HG03565 (cell line): ENCODE measurements around the gene LUZP1.

Source experiments
- ATAC-seq: cut with Tn5 transposase; IDR thresholded peaks from one replicate; pipeline ENCODE4 v1.9.1; 2021; ENCODE audit warnings: mild to moderate bottlenecking, moderate library complexity; ENCODE audit not compliant: unreplicated experiment

The LUZP1 gene

DNA sequence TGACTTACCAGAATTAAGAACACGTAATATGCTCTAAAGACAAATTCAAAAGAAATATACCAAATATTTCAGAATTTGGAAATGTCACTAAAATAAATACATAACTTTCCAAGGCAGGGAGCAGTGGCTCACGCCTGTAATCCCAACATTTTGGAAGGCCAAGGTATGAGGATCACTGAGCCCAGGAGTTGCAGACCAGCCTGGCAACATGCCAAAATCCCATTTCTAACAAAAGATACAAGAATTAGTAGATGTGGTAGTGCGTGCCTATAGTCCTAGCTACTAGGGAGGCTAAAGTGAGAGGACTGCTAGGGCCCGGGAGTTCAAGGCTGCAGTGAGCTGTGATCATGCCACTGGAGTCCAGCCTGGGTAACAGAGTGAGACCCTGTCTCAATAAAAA lies 11.7 kb downstream of the LUZP1 start:
- ATAC-seq = no peak

- ATAC-seq = no peak
Measured at GRCh38 chr1:23152966-23153684, 15.5 kb downstream of the LUZP1 start.

GRCh38 chr1:23150742-23151141 lies 17.9 kb downstream of the LUZP1 start:
- ATAC-seq = no peak

- no peak for ATAC-seq
Measured at GRCh38 chr1:23150125-23150524, 18.5 kb downstream of the LUZP1 start.

DNA sequence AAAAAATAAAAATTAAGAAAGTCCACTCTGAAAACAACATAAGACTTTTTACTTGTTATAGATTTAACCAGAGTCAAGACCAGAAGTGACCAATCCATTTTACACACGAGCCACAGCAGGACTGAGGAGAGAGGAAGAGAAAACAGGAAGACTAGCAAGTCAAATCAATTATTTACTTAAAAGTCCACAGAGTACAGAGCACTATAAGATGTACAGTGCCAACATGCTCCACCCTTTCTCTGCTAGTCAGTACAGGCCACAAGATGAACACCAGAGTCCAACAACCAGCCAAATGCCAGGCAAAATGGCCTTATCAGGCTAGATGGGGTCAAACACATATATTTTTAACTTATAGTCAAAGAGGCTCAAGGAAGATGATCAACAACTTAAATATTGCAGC lies 19.5 kb downstream of the LUZP1 start:
- no peak for ATAC-seq

DNA sequence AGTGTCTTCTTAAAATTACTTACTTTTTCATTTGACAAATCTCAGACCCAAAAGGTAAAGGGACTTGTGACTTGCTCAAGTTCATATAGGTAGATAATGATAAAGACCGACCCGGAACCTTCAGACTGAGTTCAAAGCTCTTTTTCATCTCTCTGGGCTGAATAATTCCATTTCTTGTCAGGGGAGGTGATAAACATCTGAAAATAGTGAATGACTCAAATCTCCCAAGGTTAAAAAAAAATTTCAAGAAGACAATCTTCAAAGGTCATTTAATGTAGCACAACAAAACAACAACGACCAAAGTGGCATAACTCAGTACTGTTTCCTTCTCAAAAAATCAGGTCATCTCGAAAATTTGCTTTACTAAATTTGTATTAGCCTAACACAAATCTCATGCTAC lies 20.6 kb downstream of the LUZP1 start:
- ATAC-seq = no peak

- no peak for ATAC-seq
Measured at GRCh38 chr1:23140940-23141596, 27.6 kb downstream of the LUZP1 start.

DNA sequence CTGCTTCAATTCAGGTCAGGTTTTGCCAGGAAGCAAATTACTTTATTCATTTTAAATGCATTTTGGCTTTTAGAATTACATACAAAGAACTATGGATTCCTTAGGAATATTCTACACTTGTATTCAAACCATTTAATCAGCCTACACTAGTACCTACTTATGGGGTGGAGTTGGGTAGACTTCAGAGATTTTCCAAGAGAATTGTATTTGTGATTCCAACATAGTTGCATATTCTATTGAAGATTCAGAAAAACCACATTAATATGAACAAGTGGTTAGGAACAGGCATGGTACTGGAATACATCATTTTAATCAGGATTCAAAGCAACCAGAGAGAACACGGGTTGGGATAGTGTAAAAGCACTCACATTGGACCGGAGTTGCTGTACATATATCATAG lies 33.4 kb downstream of the LUZP1 start:
- no peak for ATAC-seq

GRCh38 chr1:23134055-23134454 lies 34.6 kb downstream of the LUZP1 start:
- no peak for ATAC-seq

DNA sequence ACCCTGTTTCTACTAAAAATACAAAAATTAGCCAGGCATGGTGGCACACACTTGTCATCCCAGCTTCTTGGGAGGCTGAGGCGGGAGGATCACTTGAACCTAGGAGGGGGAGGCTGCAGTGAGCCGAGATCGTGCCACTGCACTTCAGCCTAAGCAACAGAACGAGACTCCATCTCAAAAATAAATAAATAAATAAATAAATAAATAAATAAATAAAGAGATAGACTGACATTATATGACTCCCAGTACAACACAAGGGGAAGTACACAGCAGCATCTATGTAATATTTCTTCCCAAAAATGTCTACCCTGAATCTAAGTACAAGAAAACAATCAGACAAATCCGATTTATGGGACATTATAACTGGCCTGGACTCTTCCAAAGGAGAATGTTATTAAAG lies 35.1 kb downstream of the LUZP1 start:
- no peak for ATAC-seq

GRCh38 chr1:23132033-23132432 lies 36.6 kb downstream of the LUZP1 start:
- ATAC-seq = no peak

GRCh38 chr1:23129846-23130245 lies 38.8 kb downstream of the LUZP1 start:
- no peak for ATAC-seq

GRCh38 chr1:23126801-23127200 lies 41.9 kb downstream of the LUZP1 start:
- ATAC-seq = no peak

DNA sequence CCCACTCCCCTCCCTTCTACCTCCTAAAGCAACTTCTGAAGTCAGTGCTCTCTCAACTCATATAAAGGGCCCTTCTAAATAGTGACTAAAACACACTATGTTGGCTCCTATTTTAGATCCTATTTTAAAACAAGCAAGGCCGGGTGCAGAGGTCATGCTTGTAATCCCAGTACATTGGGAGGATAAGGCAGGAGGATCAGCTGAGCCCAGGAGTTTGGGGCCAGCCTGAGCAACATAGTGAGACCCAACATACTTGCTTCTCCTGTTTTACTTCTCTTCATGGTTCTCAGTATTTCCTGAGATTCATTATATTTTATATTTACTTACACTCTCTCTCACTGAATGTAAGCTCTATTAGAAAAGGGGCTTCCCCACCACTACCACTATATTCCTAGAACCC lies 42.5 kb downstream of the LUZP1 start:
- ATAC-seq = no peak

GRCh38 chr1:23125489-23125888 lies 43.2 kb downstream of the LUZP1 start:
- ATAC-seq = no peak

DNA sequence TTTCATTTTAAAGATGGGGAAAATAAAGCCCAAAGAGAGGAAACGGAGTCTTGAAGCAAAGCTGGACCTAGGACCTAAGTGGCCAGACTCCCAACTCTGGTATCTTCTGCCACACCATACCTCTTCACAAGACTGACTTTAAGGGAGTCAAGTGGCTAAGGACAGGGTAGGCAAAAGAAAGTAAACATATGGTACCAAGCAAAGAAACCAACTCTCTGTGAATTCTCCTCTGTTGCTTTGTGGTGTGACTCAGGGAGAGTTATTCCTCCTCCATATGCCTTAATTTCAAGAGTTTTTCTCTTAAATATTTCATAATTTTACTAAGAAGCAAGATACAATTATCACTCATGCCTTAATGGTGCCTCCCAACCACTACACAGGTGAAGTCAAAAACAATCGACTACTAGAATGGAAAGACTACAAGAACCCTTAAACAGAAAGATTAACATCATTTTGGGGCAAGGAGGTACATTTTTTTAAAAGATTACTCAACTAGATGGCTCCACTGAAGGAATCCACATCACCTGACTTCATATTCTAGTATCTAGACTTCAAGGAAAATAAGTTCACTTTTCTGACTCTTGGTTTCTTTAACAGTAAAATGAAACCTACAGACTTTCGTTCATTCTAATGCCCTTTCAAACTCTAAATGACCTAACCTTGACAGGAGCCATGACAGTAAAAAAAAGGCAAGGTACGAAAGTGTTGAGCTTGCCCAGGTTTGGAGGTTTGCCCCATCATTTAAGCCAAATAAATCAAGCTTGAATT lies 44.2 kb downstream of the LUZP1 start:
- no peak for ATAC-seq

DNA sequence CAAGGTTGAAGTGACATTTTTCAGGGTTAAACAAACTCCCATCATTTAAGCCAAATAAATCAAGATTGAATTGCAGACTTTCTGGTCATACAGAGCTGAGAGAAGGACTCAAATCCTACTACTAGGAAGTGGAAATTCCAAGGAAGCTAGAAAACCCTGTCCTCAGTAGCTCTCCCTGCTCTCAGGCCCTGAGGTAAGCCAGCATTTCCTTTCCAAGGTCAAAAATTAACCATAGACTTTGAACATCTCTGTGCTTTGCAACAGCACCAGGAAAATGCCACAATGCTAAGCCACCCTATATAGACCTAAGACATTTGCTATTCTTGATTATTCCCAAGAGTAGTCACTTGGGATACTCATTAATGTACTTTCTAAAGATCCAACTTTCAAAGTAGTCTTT lies 45.1 kb downstream of the LUZP1 start:
- ATAC-seq = no peak

- no peak for ATAC-seq
Measured at GRCh38 chr1:23122796-23123195, 45.9 kb downstream of the LUZP1 start.

DNA sequence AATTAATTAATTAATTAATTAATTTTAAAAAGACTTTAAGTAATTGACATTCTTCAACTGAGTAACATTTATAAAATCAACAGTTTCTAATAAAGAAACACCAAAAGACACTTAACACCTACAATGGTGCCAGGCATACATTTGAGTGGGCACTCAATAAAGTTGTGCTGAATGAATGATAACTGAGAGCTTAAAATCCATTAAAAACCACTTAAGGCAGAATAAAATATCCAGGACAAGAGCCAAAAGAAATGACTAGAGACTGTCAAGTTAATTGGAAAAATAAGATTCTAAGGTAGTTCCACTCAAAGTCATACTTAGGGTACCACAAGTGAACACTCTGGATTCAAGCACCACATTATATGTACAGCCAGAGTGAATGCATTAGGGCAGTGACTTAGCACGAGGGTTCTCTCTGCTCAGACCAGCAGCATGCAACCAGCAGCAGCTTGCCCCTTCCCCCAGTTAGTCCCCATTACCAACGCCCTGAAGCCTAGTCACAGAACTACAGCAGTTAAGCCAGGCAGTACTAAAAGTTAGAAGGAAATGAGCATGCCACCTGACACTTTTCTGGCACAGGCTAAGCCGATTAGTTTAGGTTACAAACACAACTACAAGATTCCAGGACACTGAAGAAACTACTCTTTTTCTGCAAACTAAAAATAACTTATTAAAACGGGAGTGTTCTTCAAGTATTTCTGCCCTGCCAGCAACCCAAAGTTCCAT lies 46.5 kb downstream of the LUZP1 start:
- ATAC-seq = no peak

DNA sequence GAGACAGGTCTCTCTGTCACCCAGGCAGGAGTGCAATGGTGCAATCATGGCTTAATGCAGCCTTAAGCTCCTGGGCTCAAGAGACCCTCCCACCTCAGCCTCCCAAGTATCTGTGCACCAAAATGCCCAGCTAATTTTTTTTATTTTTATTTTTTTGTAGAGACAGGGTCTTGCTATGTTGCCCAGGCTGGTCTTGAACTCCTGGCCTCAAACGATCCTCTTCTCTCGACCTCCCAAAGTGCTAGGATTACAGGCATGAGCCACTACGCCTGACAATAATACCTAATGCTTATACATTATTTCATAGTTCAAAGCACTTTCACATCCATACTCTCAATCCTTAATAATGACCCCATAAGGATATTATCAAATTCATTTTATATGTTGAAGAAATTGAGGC lies 48.3 kb downstream of the LUZP1 start:
- ATAC-seq = no peak
